HK-2 (cell line): ENCODE measurements around the gene ANGPTL8.

Experiments
- DNase-seq: peaks from one replicate; pipeline ENCODE4 v3.0.0-alpha.2; 2018; ENCODE audit not compliant: unreplicated experiment

Gene ANGPTL8

DNA sequence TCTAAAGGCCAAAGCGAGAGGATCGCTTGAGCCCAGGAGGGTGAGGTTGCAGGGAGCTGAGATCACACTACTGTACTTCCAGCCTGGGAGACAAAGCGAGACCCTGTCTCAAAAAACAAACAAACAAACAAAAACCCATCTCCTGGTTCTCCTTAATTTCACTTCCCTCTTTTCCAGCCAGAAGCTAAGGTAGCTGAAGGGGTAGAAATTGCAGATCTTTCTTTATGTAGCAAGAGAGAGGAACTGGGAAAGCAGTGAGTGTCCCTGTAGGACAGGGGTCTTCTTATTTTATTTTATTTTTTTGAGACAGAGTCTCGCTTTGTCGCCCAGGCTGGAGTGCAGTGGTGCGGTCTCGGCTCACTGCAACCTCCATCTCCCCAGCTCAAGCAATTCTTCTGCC lies 52.0 kb downstream of the ANGPTL8 start:
- DNase-seq = no peak
